HEK293T (cell line): ENCODE measurements around the gene TMEM11.

Experiments
- ARNT ChIP-seq: fragments of 450-650 bp; IDR thresholded peaks from 2 replicates; pipeline ENCODE4 v1.6.1; 2017; ENCODE audit warnings: mild to moderate bottlenecking
- BHLHE40 ChIP-seq: fragments of 450-650 bp; IDR thresholded peaks from 2 replicates; pipeline ENCODE4 v1.6.1; 2016; ENCODE audit warnings: mild to moderate bottlenecking, moderate library complexity, borderline replicate concordance
- ELF4 ChIP-seq: fragments of 450-650 bp; IDR thresholded peaks from 2 replicates; pipeline ENCODE4 v1.6.1; 2017; ENCODE audit warnings: antibody characterized with exemption
- FOXA1 ChIP-seq: fragments of 450-650 bp; IDR thresholded peaks from 2 replicates; pipeline ENCODE4 v1.6.1; 2016; ENCODE audit warnings: mild to moderate bottlenecking
- FOXK2 ChIP-seq: fragments of 450-650 bp; IDR thresholded peaks from 2 replicates; pipeline ENCODE4 v1.6.1; 2016; ENCODE audit warnings: mild to moderate bottlenecking
- FOXM1 ChIP-seq: fragments of 450-650 bp; IDR thresholded peaks from 2 replicates; pipeline ENCODE4 v1.6.1; 2017; ENCODE audit warnings: mild to moderate bottlenecking, borderline replicate concordance
- HDGF ChIP-seq: fragments of 450-650 bp; IDR thresholded peaks from 2 replicates; pipeline ENCODE4 v1.6.1; 2017; ENCODE audit warnings: antibody characterized with exemption, borderline replicate concordance
- LEF1 ChIP-seq: fragments of 450-650 bp; IDR thresholded peaks from 2 replicates; pipeline ENCODE4 v1.6.1; 2017; ENCODE audit warnings: mild to moderate bottlenecking, borderline replicate concordance
- NFRKB ChIP-seq: fragments of 450-650 bp; IDR thresholded peaks from 2 replicates; pipeline ENCODE4 v1.6.1; 2016; ENCODE audit warnings: mild to moderate bottlenecking, moderate library complexity
- SP1 ChIP-seq: fragments of 450-650 bp; IDR thresholded peaks from 2 replicates; pipeline ENCODE4 v1.6.1; 2017
- SUZ12 ChIP-seq: fragments of 450-650 bp; IDR thresholded peaks from 2 replicates; pipeline ENCODE4 v1.6.1; 2016; ENCODE audit warnings: mild to moderate bottlenecking
- TARDBP ChIP-seq: fragments of 450-650 bp; IDR thresholded peaks from 2 replicates; pipeline ENCODE4 v1.6.1; 2016
- ZNF384 ChIP-seq: fragments of 450-650 bp; IDR thresholded peaks from 2 replicates; pipeline ENCODE4 v1.6.1; 2016
- TF ChIP-seq, protein P1 (sequence below): fragments of 450-650 bp; IDR thresholded peaks from 2 replicates; pipeline ENCODE4 v1.6.1; 2016

- TF ChIP-seq ELF4, result no peak
- TF ChIP-seq FOXK2, result no peak
- no peak for TF ChIP-seq BHLHE40
- no peak for TF ChIP-seq FOXM1
- TF ChIP-seq HDGF, result no peak
- TF ChIP-seq, protein P1, sequence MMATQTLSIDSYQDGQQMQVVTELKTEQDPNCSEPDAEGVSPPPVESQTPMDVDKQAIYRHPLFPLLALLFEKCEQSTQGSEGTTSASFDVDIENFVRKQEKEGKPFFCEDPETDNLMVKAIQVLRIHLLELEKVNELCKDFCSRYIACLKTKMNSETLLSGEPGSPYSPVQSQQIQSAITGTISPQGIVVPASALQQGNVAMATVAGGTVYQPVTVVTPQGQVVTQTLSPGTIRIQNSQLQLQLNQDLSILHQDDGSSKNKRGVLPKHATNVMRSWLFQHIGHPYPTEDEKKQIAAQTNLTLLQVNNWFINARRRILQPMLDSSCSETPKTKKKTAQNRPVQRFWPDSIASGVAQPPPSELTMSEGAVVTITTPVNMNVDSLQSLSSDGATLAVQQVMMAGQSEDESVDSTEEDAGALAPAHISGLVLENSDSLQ, result no peak
- no peak for TF ChIP-seq SP1
- no peak for TF ChIP-seq ZNF384
- TF ChIP-seq SUZ12, result no peak
- no peak for TF ChIP-seq LEF1
- TF ChIP-seq FOXA1, result no peak
- TF ChIP-seq TARDBP, result no peak
- no peak for TF ChIP-seq ARNT
- no peak for TF ChIP-seq NFRKB
Observed at GRCh38 chr17:21171309-21171922, 42.5 kb downstream of the TMEM11 start.
